Activated CD8-positive, alpha-beta T cell treated with anti-CD3 and anti-CD28 coated beads for 36 hours (primary cell): ENCODE data around the gene ATG101. TPM values are rescaled to one million over a fixed set of nuclear protein-coding genes. Genes with fewer than 3 reads are reported as not detected.

ENCODE experiments used
- ATAC-seq: fragments of 200-7000 bp; cut with Tn5 transposase; one replicate; pipeline ENCODE4 v1.10.0; 2021; ENCODE audit warnings: mild to moderate bottlenecking, moderate library complexity
- CTCF ChIA-PET: fragments of 350-600 bp; sonication (Branson Sonifier 250); formaldehyde crosslinking; loops from one replicate; lab custom pipeline; 2021; ENCODE audit warnings: antibody characterized with exemption; lab: Charles Lee
- POLR2A ChIA-PET: fragments of 350-600 bp; sonication (Branson Sonifier 250); formaldehyde crosslinking; loops from one replicate; lab custom pipeline; 2021; ENCODE audit warnings: antibody characterized with exemption; lab: Charles Lee
- DNase-seq: peaks from one replicate; pipeline ENCODE4 v3.0.0-alpha.2; 2020
- H3K27ac Mint-ChIP-seq: one replicate; pipeline ENCODE4 v1.8.0; 2021; ENCODE audit warnings: mild to moderate bottlenecking, mixed read lengths
- H3K27me3 Mint-ChIP-seq: one replicate; pipeline ENCODE4 v1.8.0; 2021; ENCODE audit warnings: mixed read lengths
- H3K36me3 Mint-ChIP-seq: one replicate; pipeline ENCODE4 v1.8.0; 2021; ENCODE audit warnings: low read depth, mixed read lengths
- H3K4me1 Mint-ChIP-seq: one replicate; pipeline ENCODE4 v1.8.0; 2021; ENCODE audit warnings: low read depth, mixed read lengths
- H3K4me3 Mint-ChIP-seq: one replicate; pipeline ENCODE4 v1.8.0; 2021; ENCODE audit warnings: mild to moderate bottlenecking, moderate library complexity, mixed read lengths
- H3K9me3 Mint-ChIP-seq: one replicate; pipeline ENCODE4 v1.8.0; 2021; ENCODE audit warnings: mixed read lengths
- intact Hi-C: fragments of 100-400 bp; cut with micrococcal nuclease; formaldehyde crosslinking; loops from one replicate; pipeline ENCODE4 v1.10.0; 2022
- total RNA-seq, 2 experiments: library from RNA; stranded (reverse); gene quantifications; one replicate each; pipeline ENCODE4 v1.2.3, GENCODE V29; 2021
- TF ChIP-seq, protein P1 (sequence below): fragments of 200-600 bp; IDR thresholded peaks from one replicate; pipeline ENCODE4 v1.8.0; 2022; ENCODE audit warnings: antibody characterized with exemption, mild to moderate bottlenecking

The ATG101 gene
- total RNA-seq, 2 experiments from 2014 or later: 25.6 to 28.4 TPM

- H3K4me3 Mint-ChIP-seq: no peak overlapping the region
- POLR2A ChIA-PET: no interaction called here
- no peaks in the 10 kb centered on the region for H3K9me3 Mint-ChIP-seq
- TF ChIP-seq, protein P1, sequence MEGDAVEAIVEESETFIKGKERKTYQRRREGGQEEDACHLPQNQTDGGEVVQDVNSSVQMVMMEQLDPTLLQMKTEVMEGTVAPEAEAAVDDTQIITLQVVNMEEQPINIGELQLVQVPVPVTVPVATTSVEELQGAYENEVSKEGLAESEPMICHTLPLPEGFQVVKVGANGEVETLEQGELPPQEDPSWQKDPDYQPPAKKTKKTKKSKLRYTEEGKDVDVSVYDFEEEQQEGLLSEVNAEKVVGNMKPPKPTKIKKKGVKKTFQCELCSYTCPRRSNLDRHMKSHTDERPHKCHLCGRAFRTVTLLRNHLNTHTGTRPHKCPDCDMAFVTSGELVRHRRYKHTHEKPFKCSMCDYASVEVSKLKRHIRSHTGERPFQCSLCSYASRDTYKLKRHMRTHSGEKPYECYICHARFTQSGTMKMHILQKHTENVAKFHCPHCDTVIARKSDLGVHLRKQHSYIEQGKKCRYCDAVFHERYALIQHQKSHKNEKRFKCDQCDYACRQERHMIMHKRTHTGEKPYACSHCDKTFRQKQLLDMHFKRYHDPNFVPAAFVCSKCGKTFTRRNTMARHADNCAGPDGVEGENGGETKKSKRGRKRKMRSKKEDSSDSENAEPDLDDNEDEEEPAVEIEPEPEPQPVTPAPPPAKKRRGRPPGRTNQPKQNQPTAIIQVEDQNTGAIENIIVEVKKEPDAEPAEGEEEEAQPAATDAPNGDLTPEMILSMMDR: no peak
- H3K27me3 Mint-ChIP-seq: peaks cover 15% of the 10 kb centered on the region
- CTCF ChIA-PET: interaction anchor here (0.7 to 12.8 kb wide), 12 partner anchors 10 to 91 kb away, joined by 3 to 394 read pairs (median 4); partner anchors contain the start of gene NR4A1
- H3K27ac Mint-ChIP-seq: no peak overlapping the region
- no peak for ATAC-seq
- H3K36me3 Mint-ChIP-seq: no peaks in the 10 kb centered on the region
- H3K4me1 Mint-ChIP-seq: peaks cover 9% of the 10 kb centered on the region
- intact Hi-C loops: no loop called here
- DNase-seq: no peak
Observed at GRCh38 chr12:52084491-52085231, 14.9 kb downstream of the ATG101 start.

DNA sequence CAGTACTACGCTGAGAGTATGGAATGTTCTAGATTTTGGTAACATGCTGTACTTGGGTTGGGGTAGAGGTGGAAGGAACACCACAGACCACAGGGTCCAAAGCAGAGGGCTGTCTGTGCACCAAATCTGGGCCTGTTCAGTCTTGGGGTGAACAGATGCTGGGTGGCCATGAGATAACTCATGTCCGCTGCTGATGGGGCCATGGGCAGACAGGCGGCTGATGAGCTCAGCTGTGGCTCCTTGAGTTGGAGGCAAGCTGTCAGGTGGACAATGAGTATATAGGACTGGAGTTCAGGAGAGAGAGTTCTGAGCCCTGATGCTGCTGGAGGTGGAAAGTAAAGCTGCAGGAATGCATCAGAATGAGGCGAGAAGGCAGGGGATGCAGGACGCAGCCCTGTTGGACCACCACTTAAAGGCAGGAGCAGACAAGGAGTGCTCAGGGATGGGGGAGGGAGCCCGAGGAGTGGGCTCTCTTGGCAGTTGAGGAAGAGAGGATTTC, 16.0 kb downstream of the ATG101 start:
- H3K9me3 Mint-ChIP-seq: no peaks in the 10 kb centered on the region
- peaks cover 9% of the 10 kb centered on the region for H3K4me1 Mint-ChIP-seq
- POLR2A ChIA-PET: no interaction called here
- no peak overlapping the region for H3K4me3 Mint-ChIP-seq
- peaks cover 22% of the 10 kb centered on the region for H3K27me3 Mint-ChIP-seq
- CTCF ChIA-PET: interaction anchor here (1.0 to 12.8 kb wide), 3 partner anchors 36 to 93 kb away, joined by 3 to 394 read pairs (median 7); no protein-coding TSS in a partner anchor
- intact Hi-C loops: no loop called here
- TF ChIP-seq, protein P1: no peak
- no peak overlapping the region for H3K27ac Mint-ChIP-seq
- ATAC-seq (no peak), DNase-seq (no peak)
- no peaks in the 10 kb centered on the region for H3K36me3 Mint-ChIP-seq

DNA sequence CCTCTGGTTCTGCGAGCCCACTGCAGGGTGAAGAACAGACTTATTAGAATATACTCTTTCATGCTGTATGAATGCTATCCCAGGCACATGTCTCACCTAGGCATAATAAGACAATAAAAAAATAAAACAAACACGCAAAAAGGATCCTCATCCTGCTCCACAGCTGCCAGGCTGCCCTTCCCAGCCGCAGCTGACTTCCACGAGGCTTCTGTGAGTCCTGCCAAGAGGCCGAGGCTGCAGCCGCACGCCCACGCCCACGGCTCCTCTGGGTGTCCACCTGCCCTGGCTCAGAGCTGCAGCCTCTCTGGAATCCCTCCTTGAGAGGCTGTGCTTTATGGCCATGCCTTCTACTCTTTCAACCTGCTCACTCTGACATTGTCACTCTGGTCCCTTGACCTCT, 16.6 kb downstream of the ATG101 start:
- H3K27me3 Mint-ChIP-seq: peaks cover 28% of the 10 kb centered on the region
- TF ChIP-seq, protein P1: no peak
- intact Hi-C loops: no loop called here
- ChIA-PET POLR2A (no interaction called here), CTCF (interaction anchor here (1.0 to 12.8 kb wide), 2 partner anchors 60 to 93 kb away, joined by 3 to 394 read pairs; no protein-coding TSS in a partner anchor)
- H3K4me1 Mint-ChIP-seq: peaks cover 9% of the 10 kb centered on the region
- H3K27ac Mint-ChIP-seq: no peak overlapping the region
- no peak for ATAC-seq
- no peaks in the 10 kb centered on the region for H3K36me3 Mint-ChIP-seq
- no peaks in the 10 kb centered on the region for H3K9me3 Mint-ChIP-seq
- no peak overlapping the region for H3K4me3 Mint-ChIP-seq
- DNase-seq: no peak

DNA sequence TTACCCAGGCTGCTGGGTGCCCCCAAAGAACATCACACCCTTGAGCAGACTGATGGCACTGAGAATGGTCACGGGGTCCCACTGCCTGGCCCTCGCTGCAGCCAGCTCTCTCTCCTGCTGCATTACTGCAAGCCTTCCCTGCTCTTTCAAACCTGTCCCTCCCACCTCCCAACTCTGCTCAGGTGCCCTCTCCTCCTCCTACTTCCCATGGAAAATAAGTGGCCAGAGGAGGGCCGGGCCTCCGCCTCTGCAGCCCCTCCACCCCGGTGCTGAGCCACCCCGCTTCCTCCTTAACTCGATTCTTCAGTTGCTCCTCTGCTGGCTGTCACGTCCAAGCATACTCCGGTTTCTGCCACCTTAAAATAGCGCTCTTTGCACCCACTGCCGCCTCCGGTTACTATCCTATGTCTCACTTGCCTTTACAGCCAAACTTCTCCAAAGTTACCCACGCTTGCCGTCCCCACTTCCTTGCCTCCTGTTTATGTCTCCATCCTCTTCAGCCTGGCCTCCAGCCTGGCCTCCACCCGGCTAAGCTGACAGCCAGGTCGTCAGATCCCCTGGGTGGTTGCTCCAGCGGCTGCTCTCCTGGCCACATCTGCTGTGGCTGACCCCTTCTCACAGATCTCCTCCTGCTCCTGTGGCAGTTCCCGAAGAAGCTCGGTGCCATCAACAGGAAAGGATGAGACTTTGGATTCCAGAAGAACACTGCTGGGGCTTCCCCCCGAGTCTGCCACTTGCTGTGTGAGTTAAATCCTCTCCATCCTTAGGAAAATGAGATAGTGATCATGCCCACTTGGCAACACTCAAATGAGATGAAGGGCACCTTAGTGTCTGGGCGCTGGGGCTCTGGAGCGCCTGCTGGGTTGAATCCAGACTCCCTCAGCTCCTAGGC, 17.4 kb downstream of the ATG101 start:
- Mint-ChIP-seq H3K4me1 (peaks cover 4% of the 10 kb centered on the region), H3K27me3 (peaks cover 32% of the 10 kb centered on the region), H3K4me3 (no peak overlapping the region), H3K9me3 (no peaks in the 10 kb centered on the region), H3K27ac (no peak overlapping the region), H3K36me3 (no peaks in the 10 kb centered on the region)
- TF ChIP-seq, protein P1: no peak
- ChIA-PET POLR2A (no interaction called here), CTCF (interaction anchor here (1.7 to 12.8 kb wide), 2 partner anchors 31 to 61 kb away, joined by 4 to 394 read pairs; no protein-coding TSS in a partner anchor)
- intact Hi-C loops: no loop called here
- DNase-seq: no peak
- no peak for ATAC-seq
